Stimulated activated CD4-positive, alpha-beta T cell treated with anti-CD3 and anti-CD28 coated beads, Interleukin-2, amount 100 ng/mL, for 48 hours (primary cell): ENCODE data around the gene TRH.
A peak's percentile ranks its signal among the peaks of the same experiment; 100 is the strongest.
"Not testable (repeated sequence)": the region's sequence is repeated elsewhere in the genome, so short reads cannot be mapped to it uniquely, and the experiment has no call there.

Experiments used
- DNase-seq, 2 donors: peaks; one replicate each; pipeline ENCODE4 v3.0.0-alpha.2; 2020

The TRH gene

DNA sequence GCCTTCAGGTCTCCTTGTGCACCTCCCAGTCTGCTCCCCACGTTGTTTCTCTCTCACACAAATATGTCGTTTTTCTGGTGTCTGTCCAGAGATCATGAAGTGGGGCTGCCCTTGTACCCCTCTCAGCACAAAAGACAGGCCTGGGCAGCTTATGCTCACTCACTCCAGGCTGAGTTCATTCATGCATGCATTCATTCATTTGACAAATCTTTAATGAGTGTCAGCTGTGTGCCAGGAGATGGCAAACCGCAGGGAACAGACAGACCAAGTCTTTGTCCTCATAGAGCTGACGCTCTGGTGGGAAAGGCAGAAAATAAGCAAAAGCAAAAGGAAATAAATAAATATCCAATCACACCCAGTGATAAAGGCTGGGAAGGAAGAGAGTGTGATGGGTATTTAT is 7.6 kb upstream of the TRH start:
- DNase-seq = no peak

DNA sequence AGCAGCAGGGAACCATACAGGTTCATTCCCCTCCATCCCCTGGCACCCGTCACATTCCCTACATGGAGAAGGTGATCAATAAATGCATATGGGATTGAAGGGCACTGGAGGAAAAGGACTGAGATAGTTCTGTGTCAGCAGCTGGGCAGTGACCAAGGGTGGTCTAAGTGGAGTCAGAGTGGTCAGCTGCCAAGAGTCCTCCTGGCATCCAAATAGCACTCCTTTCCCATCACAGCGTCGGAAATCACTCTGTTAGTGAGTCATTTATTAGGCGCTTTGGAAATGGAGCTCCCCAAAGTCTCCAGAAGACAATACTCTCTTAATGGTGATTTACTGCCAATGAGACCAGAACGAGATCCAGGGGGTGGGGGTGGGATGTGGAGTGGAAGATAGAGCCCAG is 6.8 kb upstream of the TRH start:
- no peak for DNase-seq

DNA sequence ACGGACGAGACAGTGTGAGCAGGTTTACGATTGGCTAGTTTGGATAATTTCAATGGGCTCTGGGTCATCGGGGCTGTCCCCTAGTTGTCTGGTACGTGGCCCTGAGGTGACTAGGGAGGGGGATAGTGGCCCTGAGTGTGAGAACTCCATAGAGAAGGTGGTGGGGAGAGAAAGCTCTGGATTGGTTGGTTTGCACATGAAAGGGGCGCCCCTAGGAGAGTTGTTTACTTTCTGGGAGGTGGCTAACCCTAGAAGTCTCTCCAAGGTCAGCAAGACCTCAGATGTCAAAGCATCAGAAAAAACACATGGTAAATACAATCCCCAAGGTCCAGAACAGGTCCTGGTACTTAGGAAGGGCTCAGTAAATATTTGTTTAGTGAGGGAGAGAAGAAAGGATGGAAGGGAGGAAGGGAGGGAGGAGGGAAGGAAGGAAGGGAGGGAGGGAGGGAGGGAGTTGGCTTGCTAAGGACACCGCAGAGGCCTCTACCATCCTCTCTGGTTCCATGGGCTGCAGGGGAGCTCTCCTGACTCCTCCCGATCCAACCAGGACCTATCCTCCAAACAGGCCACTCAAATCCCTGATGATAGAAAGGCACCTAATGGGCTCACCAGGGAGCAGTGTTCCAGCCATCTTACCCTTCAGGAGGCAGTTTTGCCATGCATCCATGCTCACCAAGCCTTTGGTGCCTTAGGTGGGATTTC is 3.0 kb upstream of the TRH start:
- no peak for DNase-seq

DNA sequence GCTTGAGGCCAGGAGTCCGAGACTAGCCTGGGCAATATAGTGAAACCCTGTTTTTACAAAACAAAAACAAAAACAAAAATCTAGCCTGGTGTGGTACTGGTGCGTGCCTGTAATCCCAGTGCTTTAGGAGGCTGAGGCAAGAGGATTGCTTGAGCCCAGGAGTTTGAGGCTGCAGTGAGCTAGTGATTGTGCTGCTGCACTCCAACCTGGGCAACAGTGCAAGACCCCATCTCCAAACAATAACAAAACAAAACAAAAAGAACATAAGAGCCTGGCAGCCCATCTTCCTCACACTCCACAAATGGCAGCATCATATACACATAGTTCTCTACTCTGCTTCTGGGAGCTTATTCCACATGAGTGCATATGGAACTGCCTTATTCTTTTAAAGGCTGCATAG is 2.2 kb upstream of the TRH start:
- DNase-seq = no peak

DNA sequence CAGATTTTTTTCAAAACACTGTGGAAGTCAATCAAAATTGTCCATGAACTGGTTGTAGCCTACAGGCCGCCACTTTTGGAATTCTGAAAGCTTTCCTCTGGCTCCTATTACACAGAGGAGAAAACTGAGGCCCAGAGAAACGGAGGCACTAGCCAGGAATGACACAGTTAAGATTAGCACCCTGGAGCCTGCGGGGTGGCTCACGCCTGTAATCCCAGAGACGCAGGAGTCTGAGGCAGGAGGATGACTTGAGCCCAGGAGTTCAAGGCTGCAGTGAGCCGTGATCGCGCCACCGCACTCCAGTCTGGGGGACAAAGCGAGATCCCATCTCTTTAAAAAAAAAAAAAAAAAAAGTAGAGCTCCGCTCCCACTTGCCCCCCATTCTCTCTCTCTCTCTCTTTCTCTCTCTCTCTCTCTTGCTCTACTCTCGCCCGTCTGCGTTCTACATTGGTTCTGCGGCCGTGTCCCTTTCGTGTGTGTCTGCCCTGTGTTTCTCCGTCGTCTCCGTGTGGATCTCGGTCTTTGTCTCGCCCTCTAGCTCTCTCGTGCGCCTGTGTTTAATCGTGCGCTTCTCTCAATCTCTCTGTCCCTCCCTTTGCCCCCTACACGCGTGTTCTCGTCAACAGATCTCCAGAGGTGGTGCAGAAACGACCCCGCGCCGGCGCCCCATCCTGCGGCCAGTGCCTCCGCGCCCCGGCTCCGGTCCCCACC is 512 bp upstream of the TRH start:
- DNase-seq = no peak

DNA sequence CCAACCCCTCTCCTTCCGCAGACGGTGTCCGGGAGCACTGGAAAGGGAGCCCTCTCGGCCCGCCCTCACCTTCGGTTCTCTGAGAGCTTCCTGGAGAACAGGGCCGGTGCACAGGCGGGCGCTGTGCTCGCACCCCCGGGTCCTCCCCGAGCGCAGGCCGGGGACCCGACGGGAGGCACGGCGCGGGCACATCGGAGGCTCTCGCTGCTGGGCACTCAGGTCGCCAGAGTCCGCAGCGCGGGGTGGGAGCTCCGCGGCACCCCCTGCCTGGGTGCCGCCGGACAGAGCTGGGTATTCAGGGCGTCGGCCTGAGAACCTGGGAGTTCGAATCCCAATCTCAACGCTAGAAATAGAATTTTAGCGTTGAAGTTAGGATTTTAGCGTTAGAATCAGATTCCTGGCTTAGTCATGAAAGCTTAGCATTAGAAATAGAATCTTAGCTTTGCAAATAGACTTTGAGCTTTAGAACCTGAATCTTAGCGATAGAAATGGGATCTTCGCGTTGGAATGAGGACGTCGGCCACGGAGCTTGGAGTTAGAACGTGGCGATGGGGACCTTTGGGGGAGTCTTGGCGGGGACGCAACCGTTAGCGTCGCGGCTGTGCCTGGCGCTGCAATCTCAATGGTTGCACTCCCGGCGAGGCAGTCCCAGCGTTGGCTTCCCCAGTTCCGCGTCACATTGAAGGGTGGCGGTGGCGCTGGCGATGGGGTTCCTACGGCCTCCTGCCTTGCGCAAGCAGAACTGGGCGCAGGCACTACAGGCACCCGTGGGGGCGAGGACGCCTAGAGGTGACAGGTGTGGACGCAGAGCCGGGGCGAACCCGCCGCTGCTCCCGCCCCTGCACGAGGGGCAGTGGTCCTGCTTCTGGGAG is 549 bp downstream of the TRH start:
- no peak for DNase-seq

DNA sequence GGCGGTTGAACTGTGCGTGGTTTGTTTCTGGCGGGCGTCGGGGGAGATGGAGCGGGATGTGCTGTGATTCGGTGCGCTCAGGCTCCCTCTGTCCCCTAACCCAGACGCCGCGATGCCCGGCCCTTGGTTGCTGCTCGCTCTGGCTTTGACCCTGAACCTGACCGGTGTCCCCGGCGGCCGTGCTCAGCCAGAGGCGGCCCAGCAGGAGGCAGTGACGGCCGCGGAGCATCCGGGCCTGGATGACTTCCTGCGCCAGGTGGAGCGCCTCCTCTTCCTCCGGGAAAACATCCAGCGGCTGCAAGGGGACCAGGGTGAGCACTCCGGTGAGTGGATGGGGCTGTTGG is 1.2 kb downstream of the TRH start:
- no peak for DNase-seq

DNA sequence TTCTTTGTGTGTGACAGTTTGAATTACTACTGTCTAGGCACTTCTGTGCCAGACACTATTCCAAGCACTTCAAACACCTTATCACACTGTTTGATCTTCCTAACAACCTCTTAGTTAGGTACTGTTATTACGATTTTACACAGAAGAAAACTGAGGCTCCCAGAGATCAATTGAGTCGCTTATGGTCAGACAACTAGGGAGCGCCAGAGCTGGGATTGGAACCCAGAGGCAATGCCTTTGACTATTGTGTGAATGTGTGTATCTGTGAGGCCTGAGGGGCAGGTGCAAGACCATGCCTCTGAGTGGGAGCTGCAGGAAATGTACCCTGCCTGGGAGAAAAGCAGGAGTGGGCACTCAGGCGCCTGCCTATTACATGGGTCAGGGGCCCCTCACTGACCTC is 1.8 kb downstream of the TRH start:
- DNase-seq = no peak

DNA sequence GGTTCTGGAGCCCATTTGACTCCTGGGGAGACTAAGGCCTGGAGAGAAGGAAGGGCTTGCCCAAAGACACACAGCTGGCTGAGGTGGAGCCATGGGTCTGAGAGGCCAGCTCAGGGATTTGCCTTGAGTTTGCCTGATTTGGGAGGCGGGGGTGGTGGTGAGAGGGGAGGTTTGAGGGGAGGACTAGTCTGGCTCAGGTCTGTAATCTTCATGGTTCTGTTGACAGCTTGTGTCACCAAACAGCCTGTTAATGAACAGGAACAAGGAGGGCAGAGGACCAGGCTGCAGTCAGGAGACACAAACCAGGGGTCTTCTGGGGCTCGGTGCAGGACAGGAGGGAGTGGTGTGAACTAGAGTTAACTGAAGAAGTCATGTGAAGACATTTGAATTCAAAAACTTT is 3.6 kb downstream of the TRH start:
- no peak for DNase-seq

DNA sequence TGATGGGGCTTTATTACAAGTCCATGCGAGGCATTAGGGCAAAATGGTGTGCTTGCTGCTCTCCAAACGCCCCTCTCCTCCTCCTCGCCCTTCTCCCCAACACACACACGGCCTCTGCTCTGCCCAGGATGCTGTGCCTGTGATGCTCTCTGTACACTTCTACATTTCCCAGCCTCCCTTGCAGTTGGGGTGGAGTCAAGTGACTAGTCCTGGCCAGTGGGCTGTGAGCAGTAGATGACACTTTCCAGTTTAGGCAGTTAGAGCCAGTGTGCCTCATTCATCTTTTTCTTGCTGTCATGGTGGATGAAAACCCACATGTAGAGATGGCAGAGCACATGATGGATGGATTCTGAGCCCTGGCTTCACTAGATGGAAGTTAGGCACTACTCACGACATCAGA is 5.4 kb downstream of the TRH start:
- no peak for DNase-seq

DNA sequence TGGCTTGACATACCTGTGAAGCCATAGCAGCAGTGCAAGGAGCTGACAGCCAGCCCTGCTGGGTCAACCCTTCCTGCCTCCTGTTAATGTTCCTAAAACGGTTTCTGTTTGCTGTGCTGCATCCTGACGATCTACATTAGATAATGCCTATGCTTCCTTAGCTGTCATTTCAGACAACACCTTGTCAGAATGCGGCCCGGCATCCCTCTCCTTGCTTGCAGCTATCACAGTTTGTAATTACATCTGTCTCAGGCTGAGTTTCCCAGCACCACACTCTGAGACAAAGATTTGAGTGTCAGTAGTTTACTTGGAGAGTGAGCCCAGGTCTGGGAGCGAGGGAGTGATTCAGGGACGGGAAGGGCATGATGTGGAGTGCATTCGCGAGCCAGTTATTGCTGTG is 9.0 kb downstream of the TRH start:
- DNase-seq = no peak

DNA sequence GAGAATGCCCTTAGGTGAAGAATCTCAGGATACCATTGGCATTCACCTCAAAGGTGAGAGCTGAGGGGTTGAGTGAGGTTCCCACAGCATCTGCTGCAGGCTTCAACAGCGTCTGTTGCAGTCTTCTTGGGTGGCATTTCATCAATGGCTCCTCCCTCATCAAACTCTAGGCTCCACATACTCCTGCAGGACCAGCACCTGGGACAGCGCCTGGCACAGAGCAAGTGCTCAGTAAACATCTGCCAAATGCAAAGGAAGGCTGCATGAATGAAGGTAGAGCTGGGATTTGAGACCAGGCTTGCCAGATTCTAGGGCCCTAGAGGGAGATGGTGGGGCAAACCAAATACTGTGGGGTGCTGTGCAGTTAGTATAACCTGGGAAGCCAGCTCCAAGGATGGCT is 9.6 kb downstream of the TRH start:
- no peak for DNase-seq

DNA sequence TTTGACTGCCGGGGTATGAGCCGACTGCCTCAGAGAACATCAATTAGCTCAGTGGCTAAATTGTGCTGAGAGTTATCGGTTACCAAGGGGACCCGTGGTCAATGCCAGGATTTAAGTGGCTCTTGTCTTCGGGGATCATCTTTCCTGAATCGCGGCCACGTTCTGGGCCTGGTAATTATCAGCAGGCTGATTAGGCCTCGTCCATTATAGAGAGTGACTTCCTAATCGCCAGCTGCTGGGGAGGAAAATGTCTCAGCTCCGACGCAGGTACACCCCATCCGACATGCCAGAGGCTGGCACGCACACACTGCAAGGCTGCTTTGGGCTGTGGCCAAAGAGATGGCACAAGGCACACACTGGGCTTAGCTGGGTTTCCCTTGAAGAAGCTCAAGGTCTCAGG is 10.6 kb downstream of the TRH start:
- no peak for DNase-seq

DNA sequence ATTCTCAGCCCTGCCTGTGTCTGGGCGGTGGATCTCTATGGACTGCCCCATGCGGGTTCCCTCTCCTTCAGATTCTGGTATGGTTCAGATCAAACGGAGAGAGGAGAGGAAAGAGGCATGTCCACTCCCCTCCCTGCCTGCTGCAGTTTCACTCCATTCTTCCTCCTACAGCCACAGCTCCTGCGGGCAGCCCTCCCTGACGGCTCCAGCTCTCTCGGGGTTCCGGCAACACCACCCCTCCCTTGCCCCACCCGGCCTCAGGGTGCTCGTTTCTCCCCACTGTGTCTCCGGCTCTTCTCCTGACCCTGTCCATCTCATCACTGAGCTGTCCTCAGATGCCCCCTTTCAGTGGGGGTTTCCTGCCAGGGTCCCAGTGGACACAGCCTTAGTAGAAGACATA is 13.9 kb downstream of the TRH start:
- no peak for DNase-seq

DNA sequence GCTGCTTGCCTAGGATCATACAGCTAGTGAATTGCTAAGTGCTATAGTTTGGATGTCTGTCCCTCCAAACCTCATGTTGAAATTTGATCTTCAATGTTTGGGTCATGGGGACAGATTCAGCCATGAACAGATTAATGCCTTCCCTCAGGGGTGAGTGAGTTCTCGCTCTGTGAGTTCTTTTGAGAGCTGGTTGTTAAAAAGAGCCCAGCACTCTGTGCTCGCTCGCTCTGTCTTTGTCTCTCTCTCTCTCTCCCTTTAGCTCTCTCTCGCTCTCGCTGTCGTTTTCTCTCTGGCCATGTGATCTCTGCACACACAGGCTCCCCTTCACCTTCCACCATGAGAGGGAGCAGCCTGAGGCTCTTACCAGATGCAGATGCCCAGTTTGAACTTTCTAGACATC is 14.9 kb downstream of the TRH start:
- no peak for DNase-seq

DNA sequence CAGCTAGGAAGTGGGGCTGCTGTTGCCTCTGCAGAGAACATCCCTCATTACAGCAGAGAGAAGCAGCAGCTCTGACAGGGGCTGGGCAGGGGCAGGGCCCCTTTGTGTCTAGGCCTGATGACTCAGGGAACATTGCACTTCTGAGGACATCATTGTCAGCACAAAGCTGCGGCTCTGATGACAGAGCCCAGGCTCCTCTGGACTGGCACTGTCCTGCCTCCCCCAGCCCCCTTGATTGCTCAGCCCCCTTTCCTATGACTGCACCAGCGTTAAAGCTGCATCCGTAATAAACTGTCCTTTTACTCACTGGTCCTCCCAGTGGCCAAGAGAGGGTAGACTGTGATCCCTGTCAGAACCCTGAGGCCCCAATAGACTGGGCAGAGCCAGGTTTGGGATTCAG is 18.3 kb downstream of the TRH start:
- no peak for DNase-seq

DNA sequence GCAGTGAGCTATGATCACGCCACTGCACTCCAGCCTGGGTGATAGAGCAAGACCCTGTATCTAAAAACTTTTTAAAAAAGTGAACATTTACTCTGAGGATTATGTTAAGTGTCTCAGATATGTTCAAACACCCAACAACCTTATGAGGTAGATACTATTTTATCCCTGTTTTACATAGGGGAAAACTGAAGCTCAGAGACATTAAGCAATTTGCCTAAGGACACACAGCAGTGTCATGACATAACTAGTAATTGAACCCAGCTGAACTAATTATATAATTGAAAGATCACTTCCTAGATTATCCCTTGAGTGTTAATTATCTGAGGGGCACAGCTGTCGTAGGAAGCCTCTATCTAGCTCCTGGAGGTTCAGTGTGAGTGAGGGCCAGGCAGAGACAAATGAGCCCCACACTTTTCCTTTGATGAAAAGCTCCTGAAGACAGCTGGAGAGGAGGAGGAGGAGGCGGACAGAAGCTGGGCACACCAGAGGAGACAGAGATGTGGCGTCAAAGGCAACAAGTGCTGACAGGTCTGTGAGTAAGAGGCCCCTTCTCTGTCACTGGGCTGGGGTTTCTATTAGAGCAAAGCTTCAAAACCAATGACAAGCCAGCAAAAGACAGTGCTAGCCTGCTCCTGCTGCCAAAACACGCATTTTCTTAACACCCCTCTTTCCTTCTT is 20.5 kb downstream of the TRH start:
- DNase-seq = no peak

DNA sequence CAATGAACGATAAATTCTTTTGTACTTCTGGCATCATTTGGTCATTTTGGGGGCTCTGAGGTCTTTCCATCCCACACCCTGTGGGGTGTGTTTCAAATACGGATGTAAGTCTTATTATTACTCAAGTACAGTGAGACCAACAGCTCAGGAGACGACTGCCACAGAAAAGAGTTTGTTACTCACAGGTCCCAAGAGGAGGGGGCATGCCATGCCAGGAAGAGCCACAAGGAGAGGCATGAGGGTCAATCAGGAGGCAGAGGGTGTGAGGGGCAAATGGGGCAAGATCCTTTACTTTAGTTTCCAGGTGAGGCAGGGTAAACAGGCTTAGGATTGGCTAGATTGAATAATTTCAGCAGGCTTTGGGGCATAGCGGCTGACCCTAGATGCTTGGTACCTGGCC is 21.6 kb downstream of the TRH start:
- no peak for DNase-seq

DNA sequence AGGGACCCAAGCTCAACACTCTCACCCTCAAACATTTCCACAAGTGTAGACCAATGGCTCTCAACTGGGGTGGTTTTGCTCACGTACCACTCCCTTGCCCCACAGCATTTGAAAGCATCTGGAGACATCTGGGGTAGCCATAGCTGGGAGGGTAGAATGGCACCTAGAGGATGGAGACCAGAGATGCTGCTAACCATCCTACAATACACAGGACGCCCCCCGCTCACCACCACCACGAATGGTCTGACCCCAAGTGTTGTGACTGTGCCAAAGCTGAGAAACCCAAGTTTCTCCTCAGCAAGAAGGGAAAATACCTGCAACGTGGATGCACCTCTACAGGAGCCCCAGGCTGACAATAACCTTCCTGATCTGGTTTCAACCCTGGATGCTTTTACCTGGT is 24.7 kb downstream of the TRH start:
- DNase-seq = not testable (repeated sequence)

DNA sequence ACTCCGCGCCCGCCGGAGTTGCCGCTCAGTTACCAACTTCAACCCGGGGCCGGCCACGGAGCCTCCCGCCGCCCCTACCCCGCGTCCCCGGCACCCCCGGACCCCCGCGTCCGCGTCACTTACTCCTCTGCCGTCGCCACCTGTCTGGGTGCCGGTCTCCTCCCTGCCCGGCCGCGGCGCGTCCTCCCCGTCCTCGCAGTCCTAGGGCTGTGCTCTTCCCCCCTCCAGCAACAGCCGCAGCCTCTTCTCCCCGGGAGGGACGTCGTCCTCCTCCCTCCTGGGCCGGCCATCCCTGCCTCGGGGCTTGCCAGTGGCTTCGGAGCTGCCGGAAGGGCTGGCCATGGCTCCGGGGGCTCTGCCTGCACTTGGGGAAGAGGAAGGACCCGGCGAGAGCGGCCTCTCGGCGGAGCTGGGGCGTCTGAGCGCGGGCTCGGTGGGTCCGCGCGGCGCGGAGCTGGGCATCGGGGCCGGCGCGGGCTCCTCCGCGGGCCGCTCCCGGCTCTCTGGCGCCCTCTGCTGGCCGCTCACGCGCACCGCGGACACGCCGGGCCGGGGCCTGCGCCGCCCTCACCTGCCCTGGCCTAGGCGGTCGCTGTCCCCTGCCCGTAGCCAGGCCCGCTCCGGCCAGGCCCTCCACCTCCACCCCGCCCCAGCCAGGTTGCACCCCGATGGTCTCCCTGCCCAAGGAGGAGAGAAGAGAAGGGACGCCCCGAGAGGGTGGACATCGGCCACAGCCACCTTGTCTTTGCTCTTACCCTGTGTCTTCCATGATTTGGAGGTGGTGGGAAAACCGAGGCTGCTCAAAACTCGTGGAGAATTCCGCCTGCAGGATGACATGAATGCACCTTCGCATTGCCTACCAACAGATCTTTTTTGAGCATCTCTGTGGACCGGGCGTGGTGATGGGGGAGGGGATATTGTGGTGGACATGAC is 28.4 kb downstream of the TRH start:
- DNase-seq = peak; percentile 70 to 78

DNA sequence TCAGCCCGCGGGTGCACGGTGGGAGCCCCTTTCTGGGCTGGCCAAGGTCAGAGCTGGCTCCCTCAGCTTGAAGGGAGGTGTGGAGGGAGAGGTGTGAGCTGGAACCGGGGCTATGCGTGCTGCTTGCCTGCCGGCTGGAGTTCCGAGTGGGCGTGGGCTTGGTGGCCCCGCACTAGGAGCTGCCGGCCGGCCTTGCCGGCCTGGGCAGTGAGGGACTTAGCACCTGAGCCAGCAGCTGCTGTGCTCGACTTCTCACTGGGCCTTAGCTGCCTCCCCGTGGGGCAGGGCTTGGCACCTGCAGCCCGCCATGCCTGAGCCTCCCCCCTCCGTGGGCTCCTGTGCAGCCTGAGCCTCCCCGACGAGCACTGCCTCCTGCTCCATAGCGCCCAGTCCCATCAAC is 36.0 kb downstream of the TRH start:
- no peak for DNase-seq

DNA sequence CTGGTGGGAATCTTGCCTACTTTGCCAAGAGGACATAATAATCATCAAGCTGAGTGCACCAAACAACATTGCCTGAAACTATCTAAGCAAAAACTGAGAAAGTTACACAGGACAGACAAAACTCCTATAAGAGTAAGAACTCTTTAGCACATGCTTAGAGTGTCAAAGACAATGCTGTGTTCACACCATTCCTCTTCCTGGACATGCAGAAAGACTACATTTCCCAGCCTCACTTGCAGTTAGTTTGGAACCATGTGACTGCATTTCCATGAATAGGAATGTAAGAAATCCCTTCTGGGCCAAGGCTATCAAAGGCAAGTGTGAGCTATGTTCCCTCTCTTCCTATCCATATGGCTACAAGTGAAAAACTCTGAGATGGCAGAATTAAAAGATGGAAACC is 37.6 kb downstream of the TRH start:
- not testable (repeated sequence) for DNase-seq
